Measurements from ENCODE around the gene NRXN3.

- TF ChIP-seq CTCF (IDR thresholded peaks at IDR 0.05; ENCODE audit: insufficient read depth, low read depth, low read length) (no peak), EZH2 (IDR thresholded peaks at IDR 0.05; ENCODE audit: insufficient read depth, low read length) (no peak)
These were observed 418.7 kb downstream of the NRXN3 start for GRCh38 chr14:78588906-78589305.

Data from astrocyte (in vitro differentiated cells and primary cell).